Measurements from ENCODE around the gene FCSK.
"Not testable (repeated sequence)": the region's sequence is repeated elsewhere in the genome, so short reads cannot be mapped to it uniquely, and the experiment has no call there.

The FCSK gene

GRCh38 chr16:70454222-70455034 lies at the start of gene FCSK:
Gene FCSK, plus strand, starts transcription at chr16:70454595. Its CDS starts 8,596 bp downstream, at chr16:70463191.
- peak in 13 of 14 donors; percentile 37 to 81 (median 71) for DNase-seq

GRCh38 chr16:70406104-70406503 lies 48.3 kb upstream of the FCSK start:
- DNase-seq = not testable (repeated sequence)

GRCh38 chr16:70407811-70408274 lies 46.6 kb upstream of the FCSK start:
- peak in 2 of 14 donors; percentile 11 to 54 for DNase-seq

GRCh38 chr16:70410734-70411133 lies 43.7 kb upstream of the FCSK start:
- DNase-seq = peak in 8 of 14 donors; percentile 14 to 90 (median 27)

GRCh38 chr16:70412385-70412784 lies 42.0 kb upstream of the FCSK start:
- DNase-seq = no peak

- not testable (repeated sequence) for DNase-seq
Measured at GRCh38 chr16:70413572-70413971, 40.8 kb upstream of the FCSK start.

GRCh38 chr16:70416748-70417616 lies 37.4 kb upstream of the FCSK start:
- DNase-seq = no peak

GRCh38 chr16:70417661-70418060 lies 36.7 kb upstream of the FCSK start:
- no peak for DNase-seq

- DNase-seq = no peak
Measured at GRCh38 chr16:70418274-70418992, 36.0 kb upstream of the FCSK start.

- DNase-seq = no peak
Measured at GRCh38 chr16:70418993-70419318, 35.4 kb upstream of the FCSK start.

GRCh38 chr16:70419384-70420327 lies 34.7 kb upstream of the FCSK start:
- no peak for DNase-seq

GRCh38 chr16:70421014-70421413 lies 33.4 kb upstream of the FCSK start:
- no peak for DNase-seq

- no peak for DNase-seq
Measured at GRCh38 chr16:70421473-70422311, 32.7 kb upstream of the FCSK start.

GRCh38 chr16:70422543-70422942 lies 31.9 kb upstream of the FCSK start:
- no peak for DNase-seq

GRCh38 chr16:70427786-70428177 lies 26.6 kb upstream of the FCSK start:
- peak in 1 of 14 donors; percentile 7 for DNase-seq

GRCh38 chr16:70428178-70428998 lies 26.0 kb upstream of the FCSK start:
- peak in 13 of 14 donors; percentile 32 to 93 (median 73) for DNase-seq

- peak in 1 of 14 donors; percentile 45 for DNase-seq
Measured at GRCh38 chr16:70429888-70430666, 24.3 kb upstream of the FCSK start.

- DNase-seq = peak in 1 of 14 donors; percentile 16
Measured at GRCh38 chr16:70430667-70431536, 23.5 kb upstream of the FCSK start.

All from C1 segment of cervical spinal cord (tissue), 14 donors.